ENCODE data around the gene HMG20A. TPM values are rescaled to one million over a fixed set of nuclear protein-coding genes. Genes with fewer than 3 reads are reported as not detected.

HMG20A gene
- total and polyA plus RNA-seq, 2 of the 13 experiments (the other 11 are each of a cell fraction or from before 2014, with no cell fraction given) = 28.0 to 35.2 TPM

DNA sequence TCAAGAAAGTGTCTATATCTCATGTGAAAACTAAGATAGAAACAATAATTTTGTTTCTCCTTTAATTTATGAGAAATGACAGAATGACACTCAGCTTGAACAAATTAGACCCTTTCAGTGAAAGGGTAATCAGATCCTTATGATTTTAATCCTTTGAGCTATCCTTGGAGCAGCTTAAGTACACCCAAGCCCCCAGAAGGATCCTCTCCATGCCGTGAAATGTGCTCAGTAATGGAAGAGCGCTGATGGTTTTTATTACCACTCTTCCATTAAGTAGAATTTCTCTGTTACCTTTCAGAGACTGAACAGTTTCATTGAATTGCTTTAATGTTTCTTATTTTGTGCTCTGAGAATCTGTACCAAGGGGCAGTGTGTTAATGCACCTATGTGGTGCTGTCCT lies 54.3 kb downstream of the HMG20A start:
- H2AFZ ChIP-seq (ENCODE audit: low read length) = no peak overlapping the region
- no peak overlapping the region for H3K9ac ChIP-seq (ENCODE audit: insufficient read depth, low read depth, low read length)
- 98% methylated on average over 2 of the region's 2 CpGs for WGBS (ENCODE audit: low lambda C conversion rate)
- no peak overlapping the region for H3K27ac ChIP-seq (ENCODE audit: extremely low read length, insufficient read depth, low read length)
- no peak for DNase-seq (ENCODE audit: low spot score)
- no peak for ATAC-seq
- no peaks in the 10 kb centered on the region; the same call in 1 of the 2 replicates for H4K20me1 ChIP-seq (ENCODE audit: insufficient read depth, low read length)
- no peaks in the 10 kb centered on the region for H3K4me1 ChIP-seq (ENCODE audit: insufficient read depth, low read length)
- H3K4me2 ChIP-seq (ENCODE audit: low read depth, low read length) = no peak overlapping the region
- no peaks in the 10 kb centered on the region for H3K9me3 ChIP-seq (ENCODE audit: low read length)
- no peak for TF ChIP-seq ARHGAP35 (CRISPR knock-in tag; IDR thresholded peaks at IDR 0.05; ENCODE audit: borderline replicate concordance)
- TF ChIP-seq ZNF230 (CRISPR knock-in tag; IDR thresholded peaks at IDR 0.05) = no peak
- no peak for TF ChIP-seq ATRX (CRISPR knock-in tag; IDR thresholded peaks at IDR 0.05; ENCODE audit: borderline replicate concordance)
- TF ChIP-seq SRSF4 (IDR thresholded peaks at IDR 0.05; ENCODE audit: low read depth, low read length, poor library complexity, severe bottlenecking) = no peak
- TF ChIP-seq POLR2G (IDR thresholded peaks at IDR 0.05; ENCODE audit: low read depth, low read length) = no peak
- TF ChIP-seq, protein P1, sequence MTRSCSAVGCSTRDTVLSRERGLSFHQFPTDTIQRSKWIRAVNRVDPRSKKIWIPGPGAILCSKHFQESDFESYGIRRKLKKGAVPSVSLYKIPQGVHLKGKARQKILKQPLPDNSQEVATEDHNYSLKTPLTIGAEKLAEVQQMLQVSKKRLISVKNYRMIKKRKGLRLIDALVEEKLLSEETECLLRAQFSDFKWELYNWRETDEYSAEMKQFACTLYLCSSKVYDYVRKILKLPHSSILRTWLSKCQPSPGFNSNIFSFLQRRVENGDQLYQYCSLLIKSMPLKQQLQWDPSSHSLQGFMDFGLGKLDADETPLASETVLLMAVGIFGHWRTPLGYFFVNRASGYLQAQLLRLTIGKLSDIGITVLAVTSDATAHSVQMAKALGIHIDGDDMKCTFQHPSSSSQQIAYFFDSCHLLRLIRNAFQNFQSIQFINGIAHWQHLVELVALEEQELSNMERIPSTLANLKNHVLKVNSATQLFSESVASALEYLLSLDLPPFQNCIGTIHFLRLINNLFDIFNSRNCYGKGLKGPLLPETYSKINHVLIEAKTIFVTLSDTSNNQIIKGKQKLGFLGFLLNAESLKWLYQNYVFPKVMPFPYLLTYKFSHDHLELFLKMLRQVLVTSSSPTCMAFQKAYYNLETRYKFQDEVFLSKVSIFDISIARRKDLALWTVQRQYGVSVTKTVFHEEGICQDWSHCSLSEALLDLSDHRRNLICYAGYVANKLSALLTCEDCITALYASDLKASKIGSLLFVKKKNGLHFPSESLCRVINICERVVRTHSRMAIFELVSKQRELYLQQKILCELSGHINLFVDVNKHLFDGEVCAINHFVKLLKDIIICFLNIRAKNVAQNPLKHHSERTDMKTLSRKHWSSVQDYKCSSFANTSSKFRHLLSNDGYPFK (CRISPR knock-in tag; IDR thresholded peaks at IDR 0.05; ENCODE audit: borderline replicate concordance) = no peak
- no peak for TF ChIP-seq ARID2 (CRISPR knock-in tag; IDR thresholded peaks at IDR 0.05; ENCODE audit: borderline replicate concordance)
- no peak for TF ChIP-seq SCMH1 (CRISPR knock-in tag; IDR thresholded peaks at IDR 0.05; ENCODE audit: borderline replicate concordance)
- TF ChIP-seq KDM5A (IDR thresholded peaks at IDR 0.05; ENCODE audit: borderline replicate concordance, low read length) = no peak
- TF ChIP-seq, protein P2, sequence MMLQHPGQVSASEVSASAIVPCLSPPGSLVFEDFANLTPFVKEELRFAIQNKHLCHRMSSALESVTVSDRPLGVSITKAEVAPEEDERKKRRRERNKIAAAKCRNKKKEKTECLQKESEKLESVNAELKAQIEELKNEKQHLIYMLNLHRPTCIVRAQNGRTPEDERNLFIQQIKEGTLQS (CRISPR knock-in tag; IDR thresholded peaks at IDR 0.05) = no peak
- no peak for TF ChIP-seq HNRNPUL1 (IDR thresholded peaks at IDR 0.05; ENCODE audit: low read depth, low read length)
- no peak for TF ChIP-seq TBX3 (IDR thresholded peaks at IDR 0.05; ENCODE audit: borderline replicate concordance)
- TF ChIP-seq SP2 (CRISPR knock-in tag; IDR thresholded peaks at IDR 0.05) = no peak
- no peak for TF ChIP-seq TEAD2 (CRISPR knock-in tag; IDR thresholded peaks at IDR 0.05)
- TF ChIP-seq, protein P3, sequence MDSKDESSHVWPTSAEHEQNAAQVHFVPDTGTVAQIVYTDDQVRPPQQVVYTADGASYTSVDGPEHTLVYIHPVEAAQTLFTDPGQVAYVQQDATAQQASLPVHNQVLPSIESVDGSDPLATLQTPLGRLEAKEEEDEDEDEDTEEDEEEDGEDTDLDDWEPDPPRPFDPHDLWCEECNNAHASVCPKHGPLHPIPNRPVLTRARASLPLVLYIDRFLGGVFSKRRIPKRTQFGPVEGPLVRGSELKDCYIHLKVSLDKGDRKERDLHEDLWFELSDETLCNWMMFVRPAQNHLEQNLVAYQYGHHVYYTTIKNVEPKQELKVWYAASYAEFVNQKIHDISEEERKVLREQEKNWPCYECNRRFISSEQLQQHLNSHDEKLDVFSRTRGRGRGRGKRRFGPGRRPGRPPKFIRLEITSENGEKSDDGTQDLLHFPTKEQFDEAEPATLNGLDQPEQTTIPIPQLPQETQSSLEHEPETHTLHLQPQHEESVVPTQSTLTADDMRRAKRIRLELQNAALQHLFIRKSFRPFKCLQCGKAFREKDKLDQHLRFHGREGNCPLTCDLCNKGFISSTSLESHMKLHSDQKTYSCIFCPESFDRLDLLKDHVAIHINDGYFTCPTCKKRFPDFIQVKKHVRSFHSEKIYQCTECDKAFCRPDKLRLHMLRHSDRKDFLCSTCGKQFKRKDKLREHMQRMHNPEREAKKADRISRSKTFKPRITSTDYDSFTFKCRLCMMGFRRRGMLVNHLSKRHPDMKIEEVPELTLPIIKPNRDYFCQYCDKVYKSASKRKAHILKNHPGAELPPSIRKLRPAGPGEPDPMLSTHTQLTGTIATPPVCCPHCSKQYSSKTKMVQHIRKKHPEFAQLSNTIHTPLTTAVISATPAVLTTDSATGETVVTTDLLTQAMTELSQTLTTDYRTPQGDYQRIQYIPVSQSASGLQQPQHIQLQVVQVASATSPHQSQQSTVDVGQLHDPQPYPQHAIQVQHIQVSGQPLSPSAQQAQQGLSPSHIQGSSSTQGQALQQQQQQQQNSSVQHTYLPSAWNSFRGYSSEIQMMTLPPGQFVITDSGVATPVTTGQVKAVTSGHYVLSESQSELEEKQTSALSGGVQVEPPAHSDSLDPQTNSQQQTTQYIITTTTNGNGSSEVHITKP (CRISPR knock-in tag; IDR thresholded peaks at IDR 0.05; ENCODE audit: low read depth) = no peak
- no peak for TF ChIP-seq ZNF850 (CRISPR knock-in tag; conservative IDR thresholded peaks at IDR 0.05)
- no peak overlapping the region for H3K4me3 ChIP-seq (replicated peaks in 1 of 3; ENCODE audit: insufficient read depth in 1 of 3, low read depth in 2 of 3, low read length in 3 of 3)
- POLR2A ChIA-PET = no interaction called here
- intact Hi-C loops (cut with micrococcal nuclease; ENCODE audit: unreplicated experiment) (no loop called here), in situ Hi-C loops (cut with HindIII; ENCODE audit: extremely low pct_ligation_motif_present, low pct_unique_long_range_greater_than_20kb) (no loop called here)
- no peak for FAIRE-seq
- H3K79me2 ChIP-seq (ENCODE audit: insufficient read depth, low read length) = no peaks in the 10 kb centered on the region
- CTCF ChIA-PET (ENCODE audit: low intra/inter-chr PET ratio, low total read pairs) = no interaction called here
- BruUV-seq (replicated peaks) = no TSS peak
- H3K36me3 ChIP-seq (replicated peaks in 1 of 2; ENCODE audit: control insufficient read depth in 1 of 2, insufficient read depth in 2 of 2, low read length in 2 of 2) = peaks cover 10 to 60% of the 10 kb centered on the region in 2 experiments
- no peaks in the 10 kb centered on the region for H3K27me3 ChIP-seq (ENCODE audit: control insufficient read depth in 1 of 2, insufficient read depth in 2 of 2, low read length in 2 of 2)

Measured in HepG2 (cell line).